Naive thymus-derived CD4-positive, alpha-beta T cell (primary cell): Measurements from ENCODE around the gene MCC. TPM values are rescaled to one million over a fixed set of nuclear protein-coding genes. Genes with fewer than 3 reads are reported as not detected.

ENCODE experiments used
- ATAC-seq: fragments of 150-1000 bp; cut with Tn5 transposase; 2 replicates; pipeline ENCODE4 v1.10.0; 2021; ENCODE audit warnings: mild to moderate bottlenecking, moderate library complexity
- CTCF ChIA-PET: fragments of 350-600 bp; sonication (Branson Sonifier 250); formaldehyde crosslinking; loops from one replicate; lab custom pipeline; 2021; ENCODE audit warnings: antibody characterized with exemption; lab: Charles Lee
- POLR2A ChIA-PET: fragments of 350-600 bp; sonication (Branson Sonifier 250); formaldehyde crosslinking; loops from one replicate; lab custom pipeline; 2021; ENCODE audit warnings: antibody characterized with exemption, inconsistent platforms; lab: Charles Lee
- DNase-seq, 9 donors: peaks; one replicate each; pipeline versions ENCODE4 v3.0.0 to v3.0.0-alpha.2; 2020 to 2022; ENCODE audit warnings: mixed read lengths in 1 of 9
- H3K27ac ChIP-seq: one replicate; pipeline ENCODE4 v1.7.0; 2013; ENCODE audit warnings: mild to moderate bottlenecking, low read depth, low read length, moderate library complexity
- H3K27me3 ChIP-seq, 2 donors: one replicate each; pipeline ENCODE4 v1.7.0; 2013; ENCODE audit warnings: low read length in 2 of 2, mild to moderate bottlenecking in 2 of 2, moderate library complexity in 2 of 2; ENCODE audit not compliant: control insufficient read depth in 2 of 2, insufficient read depth in 2 of 2
- H3K36me3 ChIP-seq, 3 experiments: 1 replicate in 2 of 3; 2 replicates in 1 of 3; pipeline ENCODE4 v1.7.0; 2013; ENCODE audit warnings: low read length in 3 of 3, mild to moderate bottlenecking in 3 of 3, moderate library complexity in 1 of 3; ENCODE audit not compliant: insufficient read depth in 3 of 3, control insufficient read depth in 2 of 3
- H3K4me1 ChIP-seq, 2 donors: one replicate each; pipeline ENCODE4 v1.7.0; 2013; ENCODE audit warnings: low read length in 2 of 2, mild to moderate bottlenecking in 2 of 2, moderate library complexity in 1 of 2; ENCODE audit not compliant: control insufficient read depth in 2 of 2, insufficient read depth in 2 of 2
- H3K4me3 ChIP-seq: 2 replicates; pipeline ENCODE4 v1.7.0; 2013; ENCODE audit warnings: mild to moderate bottlenecking, low read length
- H3K9me3 ChIP-seq, 3 experiments: 1 replicate in 2 of 3; 2 replicates in 1 of 3; pipeline ENCODE4 v1.7.0; 2013; ENCODE audit warnings: low read length in 3 of 3; ENCODE audit not compliant: control insufficient read depth in 2 of 3
- H3K27ac Mint-ChIP-seq, 9 donors: one replicate each; pipeline ENCODE4 v1.8.0; 2020 to 2022; ENCODE audit warnings: mixed read lengths in 9 of 9, mild to moderate bottlenecking in 8 of 9, moderate library complexity in 5 of 9, inconsistent platforms in 2 of 9
- H3K27me3 Mint-ChIP-seq, 5 donors: one replicate each; pipeline ENCODE4 v1.8.0; 2021 to 2022; ENCODE audit warnings: mixed read lengths in 5 of 5, mild to moderate bottlenecking in 1 of 5
- H3K36me3 Mint-ChIP-seq, 5 donors: one replicate each; pipeline ENCODE4 v1.8.0; 2020 to 2022; ENCODE audit warnings: mixed read lengths in 5 of 5, mild to moderate bottlenecking in 3 of 5, inconsistent platforms in 1 of 5
- H3K4me1 Mint-ChIP-seq, 7 donors: one replicate each; pipeline ENCODE4 v1.8.0; 2020 to 2022; ENCODE audit warnings: mixed read lengths in 7 of 7, mild to moderate bottlenecking in 3 of 7, inconsistent platforms in 1 of 7
- H3K4me3 Mint-ChIP-seq, 10 donors: one replicate each; pipeline ENCODE4 v1.8.0; 2020 to 2022; ENCODE audit warnings: mild to moderate bottlenecking in 10 of 10, mixed read lengths in 10 of 10, moderate library complexity in 6 of 10, inconsistent platforms in 2 of 10
- H3K9me3 Mint-ChIP-seq, 11 donors: one replicate each; pipeline ENCODE4 v1.8.0; 2020 to 2022; ENCODE audit warnings: mixed read lengths in 11 of 11, mild to moderate bottlenecking in 4 of 11, inconsistent platforms in 1 of 11, moderate library complexity in 1 of 11
- intact Hi-C, 2 donors: fragments of 100-400 bp; cut with micrococcal nuclease; formaldehyde crosslinking; loops; one replicate each; pipeline ENCODE4 v1.15.1; 2023
- polyA plus RNA-seq, 2 donors: library from polyadenylated mRNA; unstranded; fragments of 300-500 nt; fragmentation: Illumina TruSeq; gene quantifications; one replicate each; pipeline ENCODE4 v1.2.3, GENCODE V29; 2021
- total RNA-seq, 6 experiments: library from RNA in 5 of 6; stranded (reverse) in 5 of 6; gene quantifications; 1 replicate in 5 of 6; 2 replicates in 1 of 6; pipeline ENCODE4 v1.2.3 and lab custom pipeline; 2021 to 2026

The MCC gene
- total and polyA plus RNA-seq, 7 experiments from 2014 or later: 0.56 to 3.0 (median 0.89) TPM

GRCh38 chr5:113266913-113267227 is 221.4 kb downstream of the MCC start:
- H3K4me1 ChIP-seq: no peaks in the 10 kb centered on the region
- no peaks in the 10 kb centered on the region for H3K9me3 ChIP-seq
- no peaks in the 10 kb centered on the region for H3K27me3 ChIP-seq
- peaks cover 0 to 7% (median 5%) of the 10 kb centered on the region in 5 donors for H3K27me3 Mint-ChIP-seq
- ATAC-seq (no peak), DNase-seq (no peak)
- POLR2A ChIA-PET: no interaction called here
- no peak overlapping the region for H3K27ac ChIP-seq
- H3K4me3 Mint-ChIP-seq: no peak overlapping the region
- peaks cover 0 to 4% (median 0%) of the 10 kb centered on the region in 5 donors for H3K36me3 Mint-ChIP-seq
- no peak overlapping the region for H3K27ac Mint-ChIP-seq
- CTCF ChIA-PET: no interaction called here
- intact Hi-C loops: no loop called here
- no peaks in the 10 kb centered on the region for H3K9me3 Mint-ChIP-seq
- H3K4me1 Mint-ChIP-seq: peaks cover 0 to 14% (median 7%) of the 10 kb centered on the region in 7 donors
- no peak overlapping the region for H3K4me3 ChIP-seq
- H3K36me3 ChIP-seq: no peaks in the 10 kb centered on the region

- DNase-seq (no peak), ATAC-seq (no peak)
- no peak overlapping the region for H3K27ac ChIP-seq
- Mint-ChIP-seq H3K4me3 (no peak overlapping the region), H3K27me3 (peaks cover 0 to 7% (median 5%) of the 10 kb centered on the region in 5 donors), H3K4me1 (peaks cover 0 to 14% (median 7%) of the 10 kb centered on the region in 7 donors), H3K9me3 (no peaks in the 10 kb centered on the region), H3K36me3 (peaks cover 0 to 4% (median 0%) of the 10 kb centered on the region in 5 donors), H3K27ac (no peak overlapping the region)
- CTCF ChIA-PET: no interaction called here
- no peaks in the 10 kb centered on the region for H3K27me3 ChIP-seq
- H3K4me3 ChIP-seq: no peak overlapping the region
- no peaks in the 10 kb centered on the region for H3K4me1 ChIP-seq
- POLR2A ChIA-PET: no interaction called here
- H3K9me3 ChIP-seq: no peaks in the 10 kb centered on the region
- H3K36me3 ChIP-seq: no peaks in the 10 kb centered on the region
- intact Hi-C loops: no loop called here
These were observed 221.9 kb downstream of the MCC start for GRCh38 chr5:113266227-113266912.

DNA sequence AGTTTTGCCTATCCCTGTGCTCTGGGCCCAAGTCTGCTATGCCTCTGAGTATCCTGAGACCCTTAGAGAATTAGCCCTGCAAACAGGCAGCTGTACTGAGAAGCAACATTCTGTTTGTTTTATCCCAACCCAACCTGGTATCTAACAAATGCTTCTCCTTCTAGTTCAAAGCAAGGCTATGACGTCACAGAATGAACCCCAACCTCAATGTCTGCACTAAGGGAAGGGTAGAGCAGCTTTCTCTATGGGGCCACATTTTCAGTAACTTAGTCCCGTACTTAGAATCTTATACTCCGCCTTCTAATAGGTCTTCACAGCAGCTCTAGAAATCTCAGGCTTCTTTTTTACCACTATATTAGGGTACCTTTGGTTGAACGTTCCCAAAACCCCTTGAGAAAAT is 223.1 kb downstream of the MCC start:
- H3K4me3 ChIP-seq: no peak overlapping the region
- H3K27ac ChIP-seq: no peak overlapping the region
- DNase-seq: no peak
- H3K36me3 ChIP-seq: no peaks in the 10 kb centered on the region
- ATAC-seq: no peak
- H3K9me3 ChIP-seq: no peaks in the 10 kb centered on the region
- peaks cover 0 to 7% (median 5%) of the 10 kb centered on the region in 5 donors for H3K27me3 Mint-ChIP-seq
- ChIA-PET CTCF (no interaction called here), POLR2A (no interaction called here)
- H3K36me3 Mint-ChIP-seq: peaks cover 0 to 4% (median 0%) of the 10 kb centered on the region in 5 donors
- H3K9me3 Mint-ChIP-seq: no peaks in the 10 kb centered on the region
- intact Hi-C loops: no loop called here
- no peaks in the 10 kb centered on the region for H3K4me1 ChIP-seq
- no peak overlapping the region for H3K4me3 Mint-ChIP-seq
- peaks cover 0 to 14% (median 7%) of the 10 kb centered on the region in 7 donors for H3K4me1 Mint-ChIP-seq
- no peak overlapping the region for H3K27ac Mint-ChIP-seq
- no peaks in the 10 kb centered on the region for H3K27me3 ChIP-seq

GRCh38 chr5:113264046-113264445 is 224.2 kb downstream of the MCC start:
- ChIA-PET POLR2A (no interaction called here), CTCF (no interaction called here)
- no peak for DNase-seq
- Histone ChIP-seq H3K27me3 (no peaks in the 10 kb centered on the region), H3K4me1 (no peaks in the 10 kb centered on the region), H3K9me3 (no peaks in the 10 kb centered on the region), H3K36me3 (no peaks in the 10 kb centered on the region), H3K27ac (no peak overlapping the region), H3K4me3 (no peak overlapping the region)
- no peak overlapping the region for H3K4me3 Mint-ChIP-seq
- peaks cover 0 to 7% (median 5%) of the 10 kb centered on the region in 5 donors for H3K27me3 Mint-ChIP-seq
- peaks cover 0 to 4% (median 0%) of the 10 kb centered on the region in 5 donors for H3K36me3 Mint-ChIP-seq
- H3K9me3 Mint-ChIP-seq: no peaks in the 10 kb centered on the region
- intact Hi-C loops: no loop called here
- ATAC-seq: no peak
- no peak overlapping the region for H3K27ac Mint-ChIP-seq
- H3K4me1 Mint-ChIP-seq: peaks cover 0 to 5% (median 0%) of the 10 kb centered on the region in 7 donors

DNA sequence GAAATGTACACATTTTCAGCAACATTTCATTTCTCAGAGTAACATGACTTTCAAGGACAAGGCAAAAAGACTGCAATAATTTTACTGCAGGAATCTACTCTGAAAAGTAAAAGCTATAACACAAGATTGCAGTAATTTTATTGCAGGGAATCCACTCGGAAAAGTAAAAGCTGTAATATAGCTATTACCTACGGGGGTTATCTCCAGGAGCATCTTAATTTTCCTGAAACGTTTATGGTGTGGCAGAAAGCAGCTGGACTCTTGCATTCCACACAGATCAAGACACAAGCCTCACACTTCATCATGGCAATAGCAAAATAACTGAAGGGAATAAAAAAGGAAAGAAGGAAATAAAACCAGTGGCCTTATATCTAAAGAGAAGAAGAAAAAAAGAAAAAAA is 224.7 kb downstream of the MCC start:
- Mint-ChIP-seq H3K4me1 (no peaks in the 10 kb centered on the region), H3K27ac (no peak overlapping the region), H3K9me3 (no peaks in the 10 kb centered on the region), H3K4me3 (no peak overlapping the region), H3K36me3 (peaks cover 0 to 4% (median 0%) of the 10 kb centered on the region in 5 donors), H3K27me3 (peaks cover 0 to 7% (median 5%) of the 10 kb centered on the region in 5 donors)
- ChIA-PET CTCF (no interaction called here), POLR2A (no interaction called here)
- Histone ChIP-seq H3K27ac (no peak overlapping the region), H3K36me3 (no peaks in the 10 kb centered on the region), H3K27me3 (no peaks in the 10 kb centered on the region), H3K4me3 (no peak overlapping the region), H3K9me3 (no peaks in the 10 kb centered on the region), H3K4me1 (no peaks in the 10 kb centered on the region)
- no peak for ATAC-seq
- no peak for DNase-seq
- intact Hi-C loops: no loop called here

DNA sequence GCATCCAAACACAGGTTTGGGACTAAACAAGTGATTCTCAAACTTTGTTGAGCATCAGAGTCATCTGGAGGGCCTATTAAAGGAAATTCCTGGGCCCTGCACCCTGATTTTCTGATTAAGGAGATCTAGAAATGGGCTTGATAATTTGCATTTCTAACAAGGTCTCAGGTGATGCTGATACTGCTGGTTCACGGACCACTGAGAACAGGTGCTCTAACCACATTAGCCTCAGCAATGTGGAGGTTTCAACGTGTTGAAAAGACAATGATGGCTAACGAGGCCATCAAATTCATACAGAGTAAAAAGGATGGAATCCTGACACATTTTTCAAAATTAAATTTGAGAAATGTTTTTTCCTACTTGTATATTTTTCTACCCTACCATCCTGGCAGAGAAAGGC is 225.6 kb downstream of the MCC start:
- no peak overlapping the region for H3K4me3 ChIP-seq
- DNase-seq (no peak), ATAC-seq (no peak)
- no peaks in the 10 kb centered on the region for H3K36me3 ChIP-seq
- Mint-ChIP-seq H3K9me3 (no peaks in the 10 kb centered on the region), H3K4me1 (no peaks in the 10 kb centered on the region), H3K27me3 (peaks cover 0 to 8% (median 4%) of the 10 kb centered on the region in 5 donors), H3K4me3 (no peak overlapping the region), H3K36me3 (peaks cover 0 to under 1% (median 0%) of the 10 kb centered on the region in 5 donors), H3K27ac (no peak overlapping the region)
- no peaks in the 10 kb centered on the region for H3K27me3 ChIP-seq
- intact Hi-C loops: no loop called here
- no peaks in the 10 kb centered on the region for H3K4me1 ChIP-seq
- no peak overlapping the region for H3K27ac ChIP-seq
- ChIA-PET POLR2A (interaction anchor here (0.5 kb wide), 1 partner anchor 156 kb away, joined by 3 read pairs; no protein-coding TSS in a partner anchor), CTCF (no interaction called here)
- H3K9me3 ChIP-seq: no peaks in the 10 kb centered on the region

DNA sequence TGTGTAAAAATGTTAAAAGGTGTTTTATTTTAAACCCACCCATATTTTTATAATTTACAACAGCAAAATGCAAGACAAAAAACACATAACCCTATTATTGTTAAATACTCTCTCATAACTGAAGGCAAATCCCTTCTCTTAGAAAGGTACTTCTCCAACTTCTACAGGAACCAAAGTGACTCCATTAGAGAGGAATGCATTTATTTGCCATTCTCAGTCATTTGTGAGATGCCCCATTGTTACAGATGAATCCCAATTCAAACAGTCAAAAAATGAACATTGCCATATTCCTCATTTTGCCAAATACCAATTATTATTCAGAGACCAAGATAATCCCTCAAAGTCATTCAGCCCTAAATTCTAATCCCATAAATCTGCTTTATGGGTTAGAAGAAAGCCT is 229.2 kb downstream of the MCC start:
- Histone ChIP-seq H3K9me3 (no peaks in the 10 kb centered on the region), H3K27ac (no peak overlapping the region), H3K27me3 (no peaks in the 10 kb centered on the region), H3K4me1 (no peaks in the 10 kb centered on the region), H3K4me3 (no peak overlapping the region), H3K36me3 (no peaks in the 10 kb centered on the region)
- ChIA-PET CTCF (no interaction called here), POLR2A (no interaction called here)
- Mint-ChIP-seq H3K4me3 (no peak overlapping the region), H3K4me1 (no peaks in the 10 kb centered on the region), H3K9me3 (peaks cover 0 to 2% (median 0%) of the 10 kb centered on the region in 11 donors), H3K36me3 (peaks cover 0 to 5% (median 0%) of the 10 kb centered on the region in 5 donors), H3K27me3 (peaks cover 0 to 11% (median 8%) of the 10 kb centered on the region in 5 donors), H3K27ac (no peak overlapping the region)
- no peak for ATAC-seq
- DNase-seq: no peak
- intact Hi-C loops: no loop called here
